Measurements from ENCODE around the gene INPP4A.
A peak's percentile ranks its signal among the peaks of the same experiment; 100 is the strongest.
"Not testable (repeated sequence)": the region's sequence is repeated elsewhere in the genome, so short reads cannot be mapped to it uniquely, and the experiment has no call there.

INPP4A gene

DNA sequence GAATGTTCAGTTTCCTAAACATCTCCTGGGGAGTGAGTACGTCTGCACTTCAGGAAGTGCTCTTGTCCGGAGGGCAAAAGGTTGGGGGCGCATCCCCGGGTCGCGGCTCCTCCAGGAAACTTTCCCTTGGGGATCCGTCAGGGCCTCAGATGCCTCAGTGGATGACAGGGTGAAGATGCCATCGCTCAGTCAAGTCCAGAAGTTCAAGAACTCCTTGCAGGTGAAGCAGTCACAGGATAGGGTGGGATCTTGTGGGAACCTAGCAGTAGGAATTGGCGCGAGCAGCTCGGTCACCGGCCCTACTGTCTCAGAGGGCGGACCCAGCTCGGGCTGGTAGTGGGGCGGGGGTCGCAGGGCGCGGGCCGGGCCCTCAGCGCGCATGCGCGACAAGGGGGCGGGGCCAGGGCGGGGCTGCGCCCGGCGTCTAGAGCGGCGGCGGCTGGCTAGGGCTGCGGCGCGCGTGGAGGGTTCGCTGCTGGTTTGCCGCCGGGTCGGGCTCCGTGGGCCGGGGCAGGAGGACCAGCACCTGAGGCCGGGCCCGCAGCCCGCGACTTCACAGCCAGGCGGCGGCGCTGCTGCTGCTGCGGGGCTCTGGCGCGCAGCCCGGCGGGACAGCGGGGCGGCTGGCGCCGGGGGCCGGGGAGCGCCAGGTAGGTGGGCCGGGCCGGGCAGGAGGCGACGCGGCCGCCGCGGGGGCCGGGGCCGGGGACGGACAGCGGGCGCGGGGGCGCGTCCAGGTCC is at the start of gene INPP4A:
Gene INPP4A, plus strand, starts transcription at position 423 of the 741 bp plus-strand sequence. CDS start 75,191 bp downstream, outside the sequence.
- peak; percentile 42 for DNase-seq (ENCODE audit: low read depth, low spot score)

DNA sequence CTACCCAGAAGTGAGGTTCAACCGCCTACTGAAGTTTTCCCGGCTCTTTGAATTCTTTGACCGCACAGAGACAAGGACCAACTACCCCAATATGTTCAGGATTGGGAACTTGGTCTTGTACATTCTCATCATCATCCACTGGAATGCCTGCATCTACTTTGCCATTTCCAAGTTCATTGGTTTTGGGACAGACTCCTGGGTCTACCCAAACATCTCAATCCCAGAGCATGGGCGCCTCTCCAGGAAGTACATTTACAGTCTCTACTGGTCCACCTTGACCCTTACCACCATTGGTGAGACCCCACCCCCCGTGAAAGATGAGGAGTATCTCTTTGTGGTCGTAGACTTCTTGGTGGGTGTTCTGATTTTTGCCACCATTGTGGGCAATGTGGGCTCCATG is 48.7 kb upstream of the INPP4A start:
- no peak for DNase-seq (ENCODE audit: low read depth, low spot score)

DNA sequence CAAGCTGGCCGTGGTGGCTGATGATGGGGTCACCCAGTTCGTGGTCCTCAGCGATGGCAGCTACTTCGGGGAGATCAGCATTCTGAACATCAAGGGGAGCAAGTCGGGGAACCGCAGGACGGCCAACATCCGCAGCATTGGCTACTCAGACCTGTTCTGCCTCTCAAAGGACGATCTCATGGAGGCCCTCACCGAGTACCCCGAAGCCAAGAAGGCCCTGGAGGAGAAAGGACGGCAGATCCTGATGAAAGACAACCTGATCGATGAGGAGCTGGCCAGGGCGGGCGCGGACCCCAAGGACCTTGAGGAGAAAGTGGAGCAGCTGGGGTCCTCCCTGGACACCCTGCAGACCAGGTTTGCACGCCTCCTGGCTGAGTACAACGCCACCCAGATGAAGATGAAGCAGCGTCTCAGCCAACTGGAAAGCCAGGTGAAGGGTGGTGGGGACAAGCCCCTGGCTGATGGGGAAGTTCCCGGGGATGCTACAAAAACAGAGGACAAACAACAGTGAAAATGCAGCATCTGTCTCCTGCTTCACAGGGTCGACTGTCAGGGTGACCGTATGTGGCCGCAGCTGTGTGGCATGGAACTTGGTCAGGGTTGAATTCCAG is 47.8 kb upstream of the INPP4A start:
- no peak for DNase-seq (ENCODE audit: low read depth, low spot score)

DNA sequence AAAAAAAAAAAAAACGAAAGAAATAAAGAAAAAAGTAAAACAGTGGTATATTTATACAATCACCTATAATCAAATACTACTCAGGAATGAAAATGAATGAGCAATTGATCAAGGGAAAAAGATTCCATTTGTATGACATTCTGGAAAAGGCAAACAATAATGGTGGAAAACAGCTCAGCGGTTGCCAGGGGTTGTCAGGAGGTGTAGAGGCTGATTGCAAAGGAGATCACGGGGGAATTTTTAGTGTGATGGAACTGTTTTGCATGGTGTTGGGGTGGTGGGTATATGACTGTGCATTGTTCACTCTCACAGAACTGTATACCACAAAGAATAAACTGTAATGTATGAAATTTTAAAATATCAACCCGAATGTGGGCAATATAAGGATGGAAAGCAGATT is 45.5 kb upstream of the INPP4A start:
- no peak for DNase-seq (ENCODE audit: low read depth, low spot score)

DNA sequence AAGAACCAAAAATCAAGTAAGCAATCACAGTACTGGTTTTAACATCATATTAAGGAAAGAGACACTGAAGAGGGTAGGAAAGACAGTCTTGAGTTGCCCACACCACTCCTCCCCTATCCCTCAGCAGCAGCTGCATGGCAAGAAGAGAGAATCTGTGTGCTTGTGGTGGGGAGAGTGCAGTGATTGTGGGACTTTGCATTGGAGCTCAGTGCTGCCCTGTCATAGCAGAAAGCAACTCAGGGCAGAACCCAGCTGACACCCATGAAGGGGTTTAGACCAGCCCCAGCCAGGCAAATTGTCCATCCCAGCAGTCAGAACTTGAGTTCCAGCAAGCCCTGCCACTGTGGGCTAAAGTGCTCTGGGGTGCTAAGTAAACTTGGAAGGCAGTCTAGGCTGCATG is 40.8 kb upstream of the INPP4A start:
- no peak for DNase-seq (ENCODE audit: low read depth, low spot score)

DNA sequence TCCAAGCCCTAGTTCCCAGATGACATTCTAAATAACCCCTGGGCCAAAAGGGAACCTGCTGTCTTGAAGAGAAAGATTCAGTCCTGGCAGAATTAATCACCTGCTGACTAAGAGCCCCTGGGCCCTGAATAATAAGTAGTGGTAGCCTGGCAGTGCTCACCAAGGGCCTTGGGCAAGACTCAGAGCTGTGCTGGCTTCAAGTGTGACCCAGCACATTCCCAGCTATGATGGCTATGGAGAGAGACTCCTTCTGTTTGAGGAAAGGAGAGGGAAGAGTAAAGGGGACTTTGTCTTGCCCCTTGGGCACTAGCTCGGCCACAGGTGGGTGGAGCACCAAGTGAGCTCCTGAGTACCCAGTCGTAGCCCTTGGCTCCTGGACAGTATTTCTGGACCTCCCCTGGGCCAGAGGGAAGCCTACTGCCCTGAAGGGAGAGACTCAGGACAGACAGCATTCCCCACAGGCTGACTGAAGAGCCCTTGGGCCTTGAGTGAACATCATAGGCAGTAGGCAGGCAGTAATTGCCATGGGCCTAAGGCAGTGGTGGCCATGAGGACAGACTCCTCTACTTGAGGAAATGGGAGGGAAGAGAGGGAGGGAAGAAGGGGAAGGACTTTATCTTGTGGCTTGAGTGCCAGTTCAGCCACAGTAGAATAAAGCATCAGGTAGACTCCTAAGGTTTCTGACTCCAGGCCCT is 40.0 kb upstream of the INPP4A start:
- DNase-seq (ENCODE audit: low read depth, low spot score): no peak

DNA sequence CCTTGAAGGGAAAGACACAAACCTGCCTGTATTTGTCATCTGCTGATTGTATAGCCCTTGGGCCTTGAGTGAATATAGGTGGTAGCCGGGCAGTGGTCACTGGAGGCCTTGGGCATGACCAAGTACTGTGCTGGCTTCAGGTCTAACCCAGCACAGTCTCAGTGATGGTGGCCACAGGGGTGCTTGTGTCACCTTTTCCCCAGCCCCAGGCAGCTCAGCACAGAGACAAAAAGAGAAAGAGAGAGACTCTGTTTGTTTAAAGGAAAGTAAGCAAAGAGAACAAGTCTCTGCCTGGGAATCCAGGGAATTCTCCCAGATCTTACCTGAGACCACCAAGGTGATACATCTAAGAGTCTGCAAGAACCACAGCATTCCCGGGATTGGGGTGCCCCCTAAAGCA is 39.4 kb upstream of the INPP4A start:
- DNase-seq (ENCODE audit: low read depth, low spot score): no peak

DNA sequence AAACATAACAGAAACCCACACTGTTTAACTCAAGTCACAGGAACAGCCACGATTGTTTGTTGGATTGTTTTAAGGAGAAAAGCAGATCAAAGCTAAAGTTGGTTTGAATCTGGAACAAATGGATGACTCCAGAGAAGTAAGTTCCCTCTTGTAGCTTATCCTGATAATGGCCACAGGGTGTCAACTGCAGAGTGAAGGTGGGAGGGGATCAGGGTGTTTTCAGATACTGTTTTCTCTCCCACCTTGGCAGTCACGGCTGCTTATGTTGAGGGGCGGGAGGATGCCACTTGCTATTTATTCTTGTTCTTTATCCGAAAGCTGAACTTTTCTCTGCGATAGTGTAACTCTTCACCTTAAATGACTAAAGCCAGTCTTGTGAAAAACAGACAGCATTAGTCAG is 36.5 kb upstream of the INPP4A start:
- no peak for DNase-seq (ENCODE audit: low read depth, low spot score)

DNA sequence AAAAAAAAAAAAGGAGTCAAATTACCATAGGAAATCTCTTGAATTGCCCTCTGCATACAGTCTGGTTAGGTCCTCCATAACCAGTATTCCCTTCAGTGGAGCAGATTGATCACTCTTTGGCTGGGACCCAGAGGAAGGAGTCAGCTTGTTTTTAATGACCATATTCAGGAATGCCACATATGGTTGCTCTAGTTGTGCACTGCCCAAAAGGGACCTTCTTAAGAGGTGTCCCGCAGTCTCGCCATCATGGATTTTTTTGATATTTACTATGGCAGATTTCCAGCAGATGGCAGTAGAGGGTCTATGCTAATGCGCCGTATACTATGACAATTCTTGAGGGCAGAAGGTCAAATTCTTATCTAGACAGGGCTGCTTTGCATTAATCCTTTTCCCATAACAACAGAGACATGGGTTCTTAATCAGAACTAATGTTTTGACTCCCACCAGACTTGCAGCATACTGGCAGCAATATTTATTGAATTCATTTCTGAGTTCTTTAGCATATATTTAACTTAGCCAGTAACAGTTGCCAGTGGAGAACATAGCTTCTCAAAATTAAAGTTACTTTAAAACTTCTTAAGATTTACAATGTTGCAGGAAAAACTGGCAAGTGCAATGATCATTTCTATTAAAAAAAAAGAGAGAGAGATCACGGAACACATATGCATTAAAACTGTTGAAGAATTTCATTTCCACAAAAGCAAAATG is 31.8 kb upstream of the INPP4A start:
- peak; percentile 41 for DNase-seq (ENCODE audit: low read depth, low spot score)

DNA sequence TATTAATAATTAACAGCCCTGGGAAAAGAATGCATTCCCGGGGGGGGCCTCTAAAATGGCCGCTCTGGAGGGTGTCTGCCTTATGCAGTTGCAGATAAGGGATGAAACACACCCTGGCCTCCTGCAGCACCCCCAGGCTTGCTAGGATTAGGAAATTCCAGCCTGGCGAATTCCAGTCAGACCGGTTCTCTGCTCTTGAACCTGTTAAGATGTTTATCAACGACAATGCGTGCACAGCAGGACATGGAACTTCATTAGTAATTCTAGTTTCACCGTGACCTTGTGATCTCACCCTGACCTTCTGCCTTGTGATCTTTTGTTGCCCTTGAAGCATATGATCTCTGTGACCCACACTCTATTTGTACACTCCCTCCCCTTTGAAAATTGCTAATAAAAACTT is 30.4 kb upstream of the INPP4A start:
- not testable (repeated sequence) for DNase-seq (ENCODE audit: low read depth, low spot score)

DNA sequence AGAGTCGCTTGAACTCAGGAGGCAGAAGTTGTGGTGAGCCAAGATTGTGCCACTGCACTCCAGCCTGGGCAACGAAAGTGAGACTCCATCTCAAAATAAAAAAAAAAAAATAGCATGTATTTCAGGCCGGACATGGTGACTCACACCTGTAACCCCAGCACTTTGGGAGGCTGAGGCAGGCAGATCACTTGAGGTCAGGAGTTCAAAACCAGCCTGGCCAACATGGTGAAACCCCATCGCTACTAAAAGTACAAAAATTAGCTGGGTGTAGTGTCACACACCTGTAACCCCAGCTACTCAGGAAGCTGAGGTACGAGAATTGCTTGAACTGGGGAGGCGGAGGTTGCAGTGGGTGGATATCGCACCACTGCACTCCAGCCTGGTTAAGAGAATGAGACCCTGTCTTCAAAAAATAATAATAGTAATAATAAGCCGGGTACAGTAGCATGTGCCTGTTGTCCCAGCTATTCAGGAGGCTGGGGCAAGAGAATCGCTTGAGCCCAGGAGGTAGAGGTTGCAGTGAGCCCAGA is 28.9 kb upstream of the INPP4A start:
- DNase-seq (ENCODE audit: low read depth, low spot score): not testable (repeated sequence)

DNA sequence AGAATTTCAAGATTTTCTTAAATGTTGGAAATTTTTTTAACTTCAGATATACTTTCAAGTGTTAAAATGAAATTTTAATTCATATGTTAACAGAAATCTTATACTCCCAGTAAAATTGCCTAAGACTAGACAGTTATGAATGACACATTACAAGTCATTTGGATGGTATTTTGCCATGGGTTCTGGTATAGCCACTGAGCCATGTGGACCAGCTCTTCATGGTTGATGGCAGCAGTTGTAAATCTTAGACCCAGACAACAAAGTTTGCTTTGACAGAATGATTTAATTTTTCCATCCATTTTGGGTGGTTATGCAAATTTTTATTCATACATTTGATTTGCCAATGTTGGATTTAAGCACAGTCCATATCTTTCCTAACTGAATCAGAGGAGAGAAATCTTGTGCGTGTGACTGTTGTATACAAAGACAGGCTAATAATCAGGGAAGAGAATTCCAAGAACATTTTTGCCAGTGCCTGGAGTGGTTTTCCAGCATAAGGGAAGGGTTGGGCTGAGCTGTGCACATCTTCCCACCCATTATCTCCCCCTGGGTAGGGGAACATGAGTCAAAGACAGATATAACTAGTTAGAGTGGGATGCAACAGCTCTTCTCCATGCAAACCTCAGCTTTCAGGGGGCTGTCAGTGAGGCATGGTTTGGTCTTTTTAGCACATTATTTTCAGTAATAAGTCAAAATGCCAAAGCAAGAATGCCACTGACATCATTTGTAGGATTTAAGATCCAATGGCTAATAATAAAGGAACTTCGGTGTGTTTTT is 28.1 kb upstream of the INPP4A start:
- DNase-seq (ENCODE audit: low read depth, low spot score): no peak

DNA sequence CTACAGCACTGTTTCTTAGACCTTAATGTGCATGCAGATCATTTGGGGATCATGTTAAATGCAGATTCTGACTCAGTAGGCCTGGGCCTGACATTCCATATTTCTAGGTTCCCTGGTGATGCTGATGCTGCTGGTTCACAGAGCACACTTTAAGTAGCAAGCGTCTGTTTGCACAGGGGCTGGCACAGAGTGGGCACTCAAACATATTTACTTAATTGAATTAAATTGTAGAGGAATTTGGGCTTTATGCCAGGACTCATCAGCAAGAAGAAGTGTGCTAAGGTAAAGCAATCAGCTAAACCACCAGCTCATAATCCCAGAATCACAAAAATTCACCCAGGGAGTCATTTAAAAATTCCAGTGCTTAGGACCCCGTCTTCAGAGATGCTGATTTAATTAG is 25.1 kb upstream of the INPP4A start:
- DNase-seq (ENCODE audit: low read depth, low spot score): no peak

DNA sequence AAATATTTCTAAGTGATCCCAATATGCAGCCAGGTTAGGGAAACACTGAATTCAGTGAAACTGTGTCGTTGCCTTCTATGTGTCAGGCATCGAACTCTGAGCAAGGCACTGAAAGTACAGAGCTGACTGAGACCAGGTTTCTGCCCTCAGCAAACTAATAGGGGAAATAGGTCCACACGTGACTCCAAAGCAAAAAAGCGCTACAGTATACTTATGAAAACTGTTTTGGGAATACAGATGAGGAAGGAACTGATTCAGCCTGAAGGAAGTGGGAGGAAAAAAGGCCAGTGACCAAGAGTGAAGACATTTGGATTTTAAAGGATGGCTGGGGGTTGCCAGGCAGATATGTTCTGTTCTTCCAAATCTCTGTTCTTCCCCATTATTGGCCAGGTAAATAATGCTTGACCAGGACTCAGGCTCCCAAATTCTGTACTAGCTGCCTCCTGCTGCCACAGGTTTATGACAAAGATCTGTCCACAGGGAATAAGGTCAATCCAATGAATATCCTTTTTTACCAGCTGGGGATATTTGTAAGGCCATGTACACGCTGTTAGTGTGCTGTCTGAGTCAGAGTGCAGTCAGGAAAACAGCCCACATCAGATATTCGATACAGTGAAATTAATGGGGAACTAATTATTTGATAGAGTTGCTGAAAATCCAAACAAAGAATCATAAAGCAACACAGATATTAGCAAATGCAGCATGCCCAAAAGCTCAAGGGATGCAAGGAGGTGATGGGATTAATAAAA is 24.5 kb upstream of the INPP4A start:
- DNase-seq (ENCODE audit: low read depth, low spot score): no peak

DNA sequence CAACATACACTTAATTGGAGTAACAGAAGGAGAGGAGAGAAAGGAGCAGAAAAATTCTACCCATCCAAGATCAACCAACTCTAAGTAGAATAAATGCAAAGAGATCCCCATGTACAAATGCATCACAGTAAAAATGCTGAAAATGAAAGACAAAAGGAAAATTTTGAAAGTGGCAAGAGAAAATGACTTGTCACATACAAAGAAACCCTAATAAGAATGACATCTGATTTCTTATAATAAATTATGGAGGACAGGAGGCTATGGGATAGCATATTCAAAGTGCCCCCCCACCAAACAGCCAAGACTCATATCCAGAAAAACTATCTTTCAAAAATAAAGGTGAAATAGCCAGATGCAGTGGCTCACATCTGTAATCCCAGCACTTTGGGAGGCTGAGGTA is 22.2 kb upstream of the INPP4A start:
- DNase-seq (ENCODE audit: low read depth, low spot score): no peak

DNA sequence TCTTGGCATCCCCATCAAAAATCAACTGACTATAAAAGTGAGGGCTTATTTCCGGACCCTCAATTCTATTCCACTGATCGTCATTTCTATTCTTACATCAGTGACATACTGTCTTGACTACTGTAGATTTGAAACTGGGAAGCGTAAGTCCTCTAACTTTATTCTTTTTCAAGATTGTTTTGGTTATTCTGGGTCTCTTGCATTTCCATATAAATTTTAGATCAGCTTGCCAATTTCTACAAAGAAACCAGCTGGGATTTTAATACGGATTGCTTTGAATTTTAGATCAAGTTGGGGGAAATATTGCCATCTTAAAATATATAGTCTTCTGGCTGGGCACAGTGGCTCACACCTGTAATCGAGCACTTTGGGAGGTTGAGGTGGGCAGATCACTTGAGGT is 17.9 kb upstream of the INPP4A start:
- DNase-seq (ENCODE audit: low read depth, low spot score): no peak

DNA sequence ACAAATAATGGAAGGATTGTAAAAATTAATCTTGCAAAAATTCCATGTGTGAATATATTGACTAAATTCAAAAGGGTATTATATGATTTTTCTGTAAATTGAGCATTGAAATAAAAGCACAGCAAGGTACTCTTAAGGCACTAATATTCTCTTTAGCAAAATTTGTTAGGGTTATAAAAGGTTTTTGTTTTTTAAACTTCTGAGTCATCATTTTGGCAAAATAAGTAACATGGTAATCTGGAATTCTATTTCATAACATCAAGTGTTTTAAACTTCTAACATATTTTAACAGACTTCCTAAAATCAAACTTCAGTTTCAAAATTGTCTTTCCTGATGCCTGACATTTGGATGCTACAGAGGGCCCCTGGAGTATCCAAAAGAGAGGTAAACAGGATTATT is 12.5 kb upstream of the INPP4A start:
- no peak for DNase-seq (ENCODE audit: low read depth, low spot score)

DNA sequence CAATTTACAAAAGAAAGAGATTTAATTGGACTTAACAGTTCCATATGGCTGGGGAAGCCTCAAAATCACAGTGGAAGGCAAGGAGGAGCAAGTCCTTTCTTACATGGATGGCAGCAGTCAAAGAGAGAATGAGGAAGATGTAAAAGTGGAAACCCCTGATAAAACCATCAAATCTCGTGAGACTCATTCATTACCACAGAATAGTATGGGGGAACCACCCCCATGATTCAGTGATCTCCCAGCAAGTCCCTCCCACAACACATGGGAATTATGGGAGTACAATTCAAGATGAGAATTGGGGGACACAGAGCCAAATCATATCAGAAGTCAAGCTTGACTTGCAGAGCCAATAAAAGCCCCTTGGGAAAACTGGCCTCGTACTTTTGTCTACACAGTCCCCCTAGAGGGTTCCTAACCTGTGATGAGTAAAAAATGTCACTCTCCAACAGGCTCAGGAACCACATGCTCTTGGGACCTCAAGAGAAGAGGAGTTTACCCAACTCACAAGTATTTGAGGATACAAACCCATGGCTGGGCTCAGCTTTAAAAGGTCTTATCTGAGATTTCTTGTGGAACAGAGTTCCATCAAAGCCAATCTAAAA is 11.2 kb upstream of the INPP4A start:
- no peak for DNase-seq (ENCODE audit: low read depth, low spot score)

DNA sequence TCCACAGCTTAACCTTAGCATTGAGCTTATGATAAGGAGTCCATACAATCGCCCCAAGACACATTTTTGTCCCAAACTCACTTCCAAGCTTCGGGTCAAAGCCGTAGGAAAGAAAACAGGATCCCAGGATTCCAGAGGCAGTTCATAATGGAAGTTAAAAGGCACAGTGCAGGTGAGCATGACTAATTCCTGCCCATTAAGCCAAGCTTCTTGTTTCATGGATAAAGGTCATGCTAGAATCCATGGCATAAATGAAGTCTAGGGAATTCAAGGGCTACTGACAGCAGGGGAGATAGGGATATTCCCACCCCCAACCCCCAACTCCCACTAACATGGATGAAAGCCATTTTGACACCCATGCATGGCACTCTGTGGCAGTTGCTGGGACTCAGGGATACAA is 10.2 kb upstream of the INPP4A start:
- no peak for DNase-seq (ENCODE audit: low read depth, low spot score)

DNA sequence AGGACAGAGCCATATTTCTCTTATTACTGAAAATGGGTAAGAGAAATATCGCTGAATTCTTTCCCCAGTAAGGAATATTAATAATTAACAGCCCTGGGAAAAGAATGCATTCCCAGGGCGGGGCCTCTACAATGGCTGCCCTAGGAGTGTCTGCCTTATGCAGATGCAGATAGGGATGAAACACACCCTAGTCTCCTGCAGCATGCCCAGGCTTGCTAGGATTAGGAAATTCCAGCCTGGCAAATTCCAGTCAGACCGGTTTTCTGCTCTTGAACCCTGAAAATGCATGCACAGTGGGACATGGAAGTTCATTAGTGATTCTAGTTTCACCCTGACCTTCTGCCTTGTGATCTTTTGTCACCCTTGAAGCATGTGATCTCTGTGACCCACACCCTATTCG is 9.0 kb upstream of the INPP4A start:
- DNase-seq (ENCODE audit: low read depth, low spot score): not testable (repeated sequence)
